ENCODE data around the gene HOTAIR.

DNA sequence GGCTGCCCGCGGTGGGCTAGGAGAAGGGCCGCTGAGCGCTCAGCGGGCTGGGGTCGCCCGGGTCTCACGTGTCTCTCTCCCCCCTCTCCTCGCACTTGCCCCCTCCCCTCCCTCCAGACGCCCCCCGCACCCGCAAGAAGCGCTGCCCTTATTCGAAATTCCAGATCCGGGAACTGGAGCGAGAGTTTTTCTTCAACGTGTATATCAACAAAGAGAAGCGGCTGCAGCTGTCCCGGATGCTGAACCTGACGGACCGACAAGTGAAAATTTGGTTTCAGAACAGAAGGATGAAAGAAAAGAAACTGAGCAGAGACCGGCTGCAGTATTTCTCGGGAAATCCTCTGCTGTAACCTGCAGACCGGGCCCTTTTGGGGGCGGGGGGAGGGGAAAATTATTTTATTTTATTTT is 314 bp upstream of the HOTAIR start:
- TF ChIP-seq POLR2A (IDR thresholded peaks at IDR 0.05) (no peak), POLR2AphosphoS5 (IDR thresholded peaks at IDR 0.05) (no peak), EP300 (IDR thresholded peaks at IDR 0.05) (no peak)
- TF ChIP-seq, protein P1, sequence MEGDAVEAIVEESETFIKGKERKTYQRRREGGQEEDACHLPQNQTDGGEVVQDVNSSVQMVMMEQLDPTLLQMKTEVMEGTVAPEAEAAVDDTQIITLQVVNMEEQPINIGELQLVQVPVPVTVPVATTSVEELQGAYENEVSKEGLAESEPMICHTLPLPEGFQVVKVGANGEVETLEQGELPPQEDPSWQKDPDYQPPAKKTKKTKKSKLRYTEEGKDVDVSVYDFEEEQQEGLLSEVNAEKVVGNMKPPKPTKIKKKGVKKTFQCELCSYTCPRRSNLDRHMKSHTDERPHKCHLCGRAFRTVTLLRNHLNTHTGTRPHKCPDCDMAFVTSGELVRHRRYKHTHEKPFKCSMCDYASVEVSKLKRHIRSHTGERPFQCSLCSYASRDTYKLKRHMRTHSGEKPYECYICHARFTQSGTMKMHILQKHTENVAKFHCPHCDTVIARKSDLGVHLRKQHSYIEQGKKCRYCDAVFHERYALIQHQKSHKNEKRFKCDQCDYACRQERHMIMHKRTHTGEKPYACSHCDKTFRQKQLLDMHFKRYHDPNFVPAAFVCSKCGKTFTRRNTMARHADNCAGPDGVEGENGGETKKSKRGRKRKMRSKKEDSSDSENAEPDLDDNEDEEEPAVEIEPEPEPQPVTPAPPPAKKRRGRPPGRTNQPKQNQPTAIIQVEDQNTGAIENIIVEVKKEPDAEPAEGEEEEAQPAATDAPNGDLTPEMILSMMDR (IDR thresholded peaks at IDR 0.05) = no peak
